Astrocyte of the cerebellum (primary cell): Measurements from ENCODE around the gene SGCD.

Source experiments
- DNase-seq: peaks from one replicate; pipeline ENCODE4 v3.0.0-alpha.2; 2011; ENCODE audit warnings: low read depth
- H3K4me3 ChIP-seq: 2 replicates; pipeline ENCODE4 v1.5.1; 2011; ENCODE audit warnings: mild to moderate bottlenecking, low read depth, low read length, moderate library complexity
- in situ Hi-C: cut with HindIII; loops from 2 replicates; pipeline ENCODE4 v1.10.0; 2017; ENCODE audit warnings: low sequenced_read_pairs
- TF ChIP-seq, protein P1 (sequence below): IDR thresholded peaks from 2 replicates; pipeline ENCODE4 v1.5.1; 2012; ENCODE audit warnings: low read length, low read depth, moderate library complexity, mild to moderate bottlenecking; ENCODE audit errors: missing control alignments

The SGCD gene

DNA sequence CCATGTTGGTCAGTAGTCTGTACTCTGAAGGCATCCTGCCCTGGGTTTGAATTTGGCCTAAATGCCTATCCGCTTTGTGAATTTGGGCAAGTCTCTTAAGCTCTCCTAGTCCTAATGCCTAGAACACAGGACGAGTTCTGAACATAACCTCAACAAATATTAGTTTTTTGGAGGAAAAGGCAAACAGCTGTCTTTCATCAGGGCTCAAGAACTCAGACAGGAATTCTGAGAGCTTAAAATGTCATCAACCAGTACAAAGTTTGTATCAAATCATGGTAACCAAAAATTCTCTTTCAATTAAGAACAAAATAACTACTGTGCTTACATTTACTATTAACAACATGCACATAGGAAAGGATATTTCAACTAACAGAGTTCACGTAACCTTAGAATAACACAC is 340.7 kb downstream of the SGCD start:
- in situ Hi-C loops: no loop called here
- no peak overlapping the region for H3K4me3 ChIP-seq
- TF ChIP-seq, protein P1, sequence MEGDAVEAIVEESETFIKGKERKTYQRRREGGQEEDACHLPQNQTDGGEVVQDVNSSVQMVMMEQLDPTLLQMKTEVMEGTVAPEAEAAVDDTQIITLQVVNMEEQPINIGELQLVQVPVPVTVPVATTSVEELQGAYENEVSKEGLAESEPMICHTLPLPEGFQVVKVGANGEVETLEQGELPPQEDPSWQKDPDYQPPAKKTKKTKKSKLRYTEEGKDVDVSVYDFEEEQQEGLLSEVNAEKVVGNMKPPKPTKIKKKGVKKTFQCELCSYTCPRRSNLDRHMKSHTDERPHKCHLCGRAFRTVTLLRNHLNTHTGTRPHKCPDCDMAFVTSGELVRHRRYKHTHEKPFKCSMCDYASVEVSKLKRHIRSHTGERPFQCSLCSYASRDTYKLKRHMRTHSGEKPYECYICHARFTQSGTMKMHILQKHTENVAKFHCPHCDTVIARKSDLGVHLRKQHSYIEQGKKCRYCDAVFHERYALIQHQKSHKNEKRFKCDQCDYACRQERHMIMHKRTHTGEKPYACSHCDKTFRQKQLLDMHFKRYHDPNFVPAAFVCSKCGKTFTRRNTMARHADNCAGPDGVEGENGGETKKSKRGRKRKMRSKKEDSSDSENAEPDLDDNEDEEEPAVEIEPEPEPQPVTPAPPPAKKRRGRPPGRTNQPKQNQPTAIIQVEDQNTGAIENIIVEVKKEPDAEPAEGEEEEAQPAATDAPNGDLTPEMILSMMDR: no peak
- DNase-seq: no peak

DNA sequence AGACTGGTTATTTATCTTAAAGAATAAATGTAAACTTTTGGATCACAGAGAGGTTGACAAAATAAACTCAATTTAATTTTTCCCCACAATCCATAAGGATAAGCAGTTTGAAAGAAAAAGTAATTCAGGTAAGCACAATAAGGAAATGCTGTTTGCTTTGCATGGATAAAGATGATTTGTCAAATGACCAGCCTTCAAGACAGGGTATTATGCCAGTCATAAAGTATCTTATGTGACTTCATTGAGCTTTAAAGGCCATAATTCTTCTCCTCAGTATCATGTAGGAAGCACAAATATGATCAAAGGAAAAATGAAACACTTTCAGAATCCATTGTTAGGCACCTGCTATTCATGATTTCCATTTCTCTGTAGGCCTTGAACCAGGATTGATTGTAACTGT is 342.5 kb downstream of the SGCD start:
- in situ Hi-C loops: no loop called here
- TF ChIP-seq, protein P1: no peak
- H3K4me3 ChIP-seq: no peak overlapping the region
- no peak for DNase-seq

DNA sequence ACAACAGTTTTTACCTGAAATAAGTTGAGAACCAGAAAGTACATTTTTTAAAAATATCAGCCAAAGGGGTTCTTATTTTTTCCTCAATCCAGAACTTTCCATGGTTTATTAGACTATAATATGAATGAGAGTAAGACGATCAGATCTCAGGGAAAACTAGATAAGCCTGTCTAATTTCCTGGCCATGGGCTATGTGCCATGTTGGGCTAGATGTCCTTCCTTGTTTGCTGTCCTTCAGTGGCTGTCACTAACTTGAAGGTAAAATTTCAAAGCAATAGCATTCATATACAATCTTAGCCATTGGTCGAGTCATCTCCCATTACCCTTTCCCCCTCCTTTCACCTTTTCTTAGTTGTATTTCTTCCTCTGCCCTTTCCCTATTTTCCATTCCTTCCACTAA is 343.7 kb downstream of the SGCD start:
- in situ Hi-C loops: no loop called here

DNA sequence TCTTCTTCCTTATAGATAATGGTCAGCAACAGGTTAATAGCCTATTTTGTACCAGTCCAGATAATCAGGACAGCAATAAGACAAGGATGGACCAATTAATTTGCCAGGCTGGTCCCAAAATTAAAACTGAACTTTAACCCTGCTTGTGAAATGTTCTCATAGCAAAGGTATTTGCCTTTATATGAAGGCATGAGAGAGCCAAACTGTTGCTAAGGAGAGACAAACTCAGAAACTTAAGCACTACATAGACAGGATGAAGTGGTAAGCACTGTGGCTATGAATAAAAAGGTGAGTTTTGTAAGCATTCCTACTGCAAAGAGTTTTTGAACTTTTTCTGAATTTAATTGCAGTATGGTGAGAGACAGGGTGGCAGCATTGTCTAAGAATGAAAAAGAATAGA is 348.4 kb downstream of the SGCD start:
- no peak overlapping the region for H3K4me3 ChIP-seq
- TF ChIP-seq, protein P1: no peak
- DNase-seq: no peak
- in situ Hi-C loops: no loop called here

More for the DNA sequence above, 343.7 kb downstream of the SGCD start:
- no peak overlapping the region for H3K4me3 ChIP-seq
- DNase-seq: no peak
- TF ChIP-seq, protein P1: no peak

DNA sequence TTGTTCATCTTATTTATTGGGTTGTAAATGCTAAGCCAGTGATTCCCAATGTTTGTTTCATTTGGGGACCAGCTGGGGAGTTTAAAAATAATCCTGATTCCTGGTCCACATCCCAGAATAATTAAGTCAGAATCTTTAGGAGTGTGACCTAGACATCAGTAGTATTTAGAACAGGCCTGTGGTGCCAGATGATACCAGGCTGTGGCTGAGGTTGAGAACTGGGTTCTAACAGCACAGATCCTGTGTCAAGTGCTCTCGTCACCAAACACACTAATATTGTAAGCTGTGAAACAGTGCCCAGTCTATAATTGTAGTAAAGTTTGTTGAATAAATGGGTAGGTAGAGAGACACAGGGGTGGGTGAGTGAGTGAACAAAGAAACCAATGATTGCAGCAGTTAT is 351.0 kb downstream of the SGCD start:
- no peak for DNase-seq
- TF ChIP-seq, protein P1: no peak
- H3K4me3 ChIP-seq: no peak overlapping the region
- in situ Hi-C loops: no loop called here

DNA sequence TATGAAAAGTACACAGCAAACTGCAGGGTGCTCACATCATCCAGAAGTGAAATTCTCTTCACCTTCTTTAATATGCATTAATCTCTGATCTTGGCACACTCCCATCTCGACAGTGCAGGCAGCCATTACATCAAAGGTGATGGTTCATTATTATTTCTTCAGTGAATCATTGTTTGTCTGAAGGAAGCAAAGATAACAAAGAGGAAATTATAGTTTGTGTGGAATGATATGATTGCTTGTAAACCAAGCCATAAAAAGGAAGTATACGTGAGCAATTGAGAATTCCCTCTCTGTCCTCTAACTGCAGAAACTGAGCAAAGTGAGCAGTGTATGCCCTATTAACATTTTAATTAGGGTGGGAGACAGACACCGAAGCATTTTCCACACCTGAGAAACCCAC is 351.5 kb downstream of the SGCD start:
- no peak overlapping the region for H3K4me3 ChIP-seq
- TF ChIP-seq, protein P1: no peak
- in situ Hi-C loops: no loop called here
- no peak for DNase-seq

DNA sequence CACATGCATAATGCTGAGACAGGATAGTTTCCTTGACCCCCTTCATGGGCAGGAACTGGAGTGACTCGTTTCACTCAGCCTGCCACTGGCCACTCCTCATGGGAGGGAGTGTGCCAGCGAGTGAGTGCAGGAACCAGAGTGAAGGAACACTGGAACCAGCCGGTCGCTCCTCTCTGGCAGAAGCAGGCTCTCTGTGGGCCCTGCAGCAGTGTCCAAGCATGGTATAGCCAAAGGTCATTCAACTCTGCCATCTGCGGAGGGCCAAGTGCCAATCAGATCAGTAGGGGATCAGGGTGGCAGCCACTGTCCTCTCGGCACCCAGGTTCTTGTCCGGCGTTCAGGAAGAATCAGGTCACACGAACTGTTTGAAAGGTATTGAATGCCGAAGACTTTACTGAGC is 353.9 kb downstream of the SGCD start:
- TF ChIP-seq, protein P1: no peak
- no peak for DNase-seq
- in situ Hi-C loops: no loop called here
- H3K4me3 ChIP-seq: no peak overlapping the region
